Thyroid gland (tissue), 4 donors: Measurements from ENCODE around the gene PRELID1.

Source experiments
- CTCF ChIP-seq, 6 experiments: fragments of 200-600 bp in 3 of 6; fragments of 450-650 bp in 3 of 6; sonication (generic) in 3 of 6; IDR thresholded peaks; one replicate each; pipeline ENCODE4 v1.5.1; 2016 to 2019; ENCODE audit warnings: antibody characterized with exemption in 6 of 6, mild to moderate bottlenecking in 2 of 6, inconsistent platforms in 1 of 6, moderate library complexity in 1 of 6
- POLR2A ChIP-seq, 2 donors: fragments of 450-650 bp; IDR thresholded peaks; one replicate each; pipeline ENCODE4 v1.6.1; 2017; ENCODE audit warnings: antibody characterized with exemption in 2 of 2, mild to moderate bottlenecking in 2 of 2, moderate library complexity in 1 of 2

DNA sequence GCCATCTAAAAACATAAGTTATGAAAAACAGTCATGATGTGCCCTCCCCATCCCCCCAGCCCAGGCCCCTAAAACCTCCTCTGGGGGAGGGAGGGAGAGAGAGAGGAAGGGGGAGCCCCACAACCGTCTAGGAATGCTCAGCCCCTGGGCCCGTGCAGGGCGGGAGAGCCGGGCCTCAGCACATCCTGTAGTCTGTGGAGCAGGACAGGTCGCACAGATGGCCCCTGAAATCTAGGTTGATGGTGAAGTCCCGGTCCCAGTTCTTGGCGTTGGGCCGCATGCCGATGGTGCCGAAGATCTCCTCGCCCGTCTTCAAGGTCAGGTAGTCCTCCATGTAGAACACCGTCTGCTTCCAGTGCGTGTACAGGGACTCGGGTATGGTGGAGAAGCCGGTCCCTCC is 38.2 kb upstream of the PRELID1 start:
- TF ChIP-seq CTCF (IDR thresholded peaks at IDR 0.05) (no peak), POLR2A (IDR thresholded peaks at IDR 0.05) (no peak)
